GM21381 (cell line): ENCODE results near the gene C16orf87.
"Not testable (repeated sequence)": the region's sequence is repeated elsewhere in the genome, so short reads cannot be mapped to it uniquely, and the experiment has no call there.

Source experiments
- ATAC-seq: cut with Tn5 transposase; IDR thresholded peaks from one replicate; pipeline ENCODE4 v1.9.1; 2021; ENCODE audit warnings: mild to moderate bottlenecking, moderate library complexity; ENCODE audit not compliant: unreplicated experiment

C16orf87 gene

GRCh38 chr16:46830902-46831647, at the start of gene C16orf87:
C16orf87 (minus strand) TSS chr16:46831180; CDS start chr16:46831149, 31 bp downstream.
- peak; percentile 95 for ATAC-seq

DNA sequence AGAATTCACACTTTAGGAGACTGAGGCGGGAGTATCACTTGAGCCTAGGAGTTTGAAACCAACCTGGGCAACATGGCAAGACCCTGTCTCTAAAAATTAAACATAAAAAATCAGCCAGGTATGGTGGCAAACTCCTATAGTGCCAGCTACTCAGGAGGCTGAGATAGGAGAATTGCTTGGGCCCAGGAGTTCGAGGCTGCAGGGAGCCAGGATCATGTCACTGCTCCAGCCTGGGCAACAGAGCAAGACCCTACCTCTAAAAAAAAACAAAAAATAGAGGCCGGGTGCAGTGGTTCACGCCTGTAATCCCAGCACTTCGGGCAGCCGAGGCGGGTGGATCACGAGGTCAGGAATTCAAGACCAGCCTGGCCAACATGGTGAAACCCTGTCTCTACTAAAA, 44.3 kb upstream of the C16orf87 start:
- no peak for ATAC-seq

DNA sequence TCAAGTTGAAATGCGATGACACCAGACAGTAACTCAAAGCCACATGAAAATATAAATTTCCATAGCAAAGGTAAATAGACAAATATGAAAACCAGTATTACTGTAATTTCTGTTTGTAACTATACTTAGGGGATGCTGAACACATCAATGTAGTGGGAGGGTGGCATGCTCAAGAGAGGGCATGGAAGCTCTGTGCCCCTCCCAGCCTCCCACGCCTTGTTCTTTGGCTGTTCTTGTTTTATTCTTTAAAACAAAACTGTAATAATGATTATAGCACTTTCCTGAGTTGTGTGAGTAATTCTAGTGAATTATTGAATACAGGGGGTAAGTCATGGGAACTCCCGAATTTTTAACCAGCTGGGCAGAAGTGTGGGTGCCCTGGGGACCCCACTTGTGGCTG, 42.2 kb upstream of the C16orf87 start:
- ATAC-seq, result no peak

GRCh38 chr16:46871597-46871996, 40.6 kb upstream of the C16orf87 start:
- ATAC-seq, result no peak

- not testable (repeated sequence) for ATAC-seq
These were observed 37.9 kb upstream of the C16orf87 start for GRCh38 chr16:46868891-46869290.

DNA sequence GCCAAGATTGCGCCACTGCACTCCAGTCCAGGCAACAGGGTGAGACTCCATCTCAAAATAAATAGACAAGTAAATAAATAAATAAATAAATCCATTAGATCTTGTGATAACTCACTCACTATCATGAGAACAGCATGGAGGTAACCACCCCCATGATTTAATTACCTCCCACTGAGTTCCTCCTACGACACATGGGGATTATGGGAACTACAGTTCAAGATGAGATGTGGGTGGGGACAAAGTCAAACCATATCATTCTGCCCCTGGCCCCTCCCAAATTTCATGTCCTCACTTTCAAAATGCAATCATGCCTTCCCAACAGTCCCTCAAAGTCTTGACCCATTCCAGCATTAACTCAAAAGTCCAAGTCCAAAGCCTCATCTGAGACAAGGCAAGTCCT, 36.5 kb upstream of the C16orf87 start:
- ATAC-seq, result not testable (repeated sequence)

GRCh38 chr16:46866286-46866685, 35.3 kb upstream of the C16orf87 start:
- no peak for ATAC-seq

DNA sequence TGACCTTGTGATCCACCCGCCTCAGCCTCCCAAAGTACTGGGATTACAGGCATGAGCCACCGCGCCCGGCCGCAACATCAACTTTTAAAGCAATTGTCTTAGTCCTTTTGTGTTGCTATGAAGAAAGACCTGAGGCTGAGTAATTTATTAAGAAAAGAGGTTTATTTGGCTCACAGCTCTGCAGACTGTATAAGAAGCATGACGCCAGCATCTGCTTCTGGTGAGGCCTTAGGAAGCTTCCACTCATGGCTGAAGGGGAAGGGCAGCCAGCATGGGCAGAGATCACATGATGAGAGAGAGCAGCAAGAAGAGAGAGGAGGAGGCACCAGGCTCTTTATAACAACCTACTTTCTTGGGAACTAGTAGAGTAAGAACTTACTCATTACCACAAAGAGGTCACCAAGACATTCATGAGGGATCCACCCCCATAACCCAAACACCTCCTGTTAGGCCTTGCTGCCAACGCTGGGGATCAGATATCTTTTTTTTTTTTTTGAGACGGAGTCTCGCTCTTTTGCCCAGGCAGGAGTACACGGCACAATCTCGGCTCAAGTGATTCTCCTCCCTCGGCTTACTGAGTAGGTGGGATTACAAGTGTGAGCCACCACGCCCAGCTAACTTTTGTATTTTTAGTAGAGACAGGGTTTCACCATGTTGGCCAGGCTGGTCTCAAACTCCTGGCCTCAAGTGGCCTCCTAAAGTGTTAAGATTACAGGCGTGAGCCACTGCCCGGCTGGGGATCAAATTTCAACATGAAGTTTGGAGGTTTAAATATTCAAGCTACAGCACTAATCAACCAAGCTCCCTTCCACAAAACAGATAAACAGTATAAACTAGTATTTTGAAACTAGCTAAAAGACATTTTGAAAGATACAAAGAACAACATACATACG, 31.8 kb upstream of the C16orf87 start:
- ATAC-seq, result no peak

- ATAC-seq, result no peak
These were observed 28.8 kb upstream of the C16orf87 start for GRCh38 chr16:46859719-46860152.

GRCh38 chr16:46858151-46858550, 27.2 kb upstream of the C16orf87 start:
- no peak for ATAC-seq

DNA sequence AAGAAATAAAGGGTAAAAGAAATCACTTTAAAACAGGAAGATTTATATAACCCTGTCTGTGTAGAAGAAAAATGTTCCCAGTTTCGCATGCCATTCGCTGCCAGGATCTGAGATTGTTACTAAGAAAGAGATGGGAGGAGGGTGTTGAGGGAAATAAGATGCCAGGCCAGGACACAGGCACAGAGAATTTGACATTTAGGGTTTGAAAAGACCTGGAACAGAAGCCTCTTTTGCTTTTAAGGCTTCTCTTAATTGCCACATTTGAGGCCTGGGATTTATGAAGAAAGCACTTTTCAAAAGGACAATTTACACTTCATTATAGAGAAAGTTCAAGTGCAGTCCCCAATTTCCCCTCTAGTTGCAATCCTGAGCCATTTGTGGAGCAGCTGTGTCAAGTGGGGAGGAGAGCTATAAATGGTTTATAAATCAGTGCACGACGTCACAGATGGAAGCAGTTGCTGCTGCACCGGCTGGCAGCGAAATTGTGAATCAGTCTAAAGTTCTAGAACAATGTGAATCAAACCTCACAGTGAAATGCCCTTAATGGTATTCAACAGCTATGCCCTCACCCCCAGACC, 26.5 kb upstream of the C16orf87 start:
- ATAC-seq, result no peak

DNA sequence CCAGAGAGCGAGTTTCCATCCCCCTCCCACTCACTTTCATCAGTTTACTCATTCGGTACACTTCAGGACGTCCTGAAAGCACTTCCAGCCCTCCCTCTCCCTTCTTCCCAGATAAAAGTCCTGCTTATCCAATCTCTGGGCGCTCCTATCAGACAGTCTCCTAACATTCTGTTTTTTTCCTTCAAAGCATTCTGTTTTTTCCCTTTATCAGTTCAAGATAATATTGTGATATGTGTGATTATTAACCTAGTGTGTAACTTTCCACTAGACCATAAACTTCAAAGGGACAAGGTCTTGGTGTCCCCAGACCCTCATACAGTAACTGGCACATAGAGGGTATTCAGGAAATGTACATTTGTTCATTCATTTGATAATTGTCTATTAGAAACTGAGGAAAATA, 24.4 kb upstream of the C16orf87 start:
- no peak for ATAC-seq

DNA sequence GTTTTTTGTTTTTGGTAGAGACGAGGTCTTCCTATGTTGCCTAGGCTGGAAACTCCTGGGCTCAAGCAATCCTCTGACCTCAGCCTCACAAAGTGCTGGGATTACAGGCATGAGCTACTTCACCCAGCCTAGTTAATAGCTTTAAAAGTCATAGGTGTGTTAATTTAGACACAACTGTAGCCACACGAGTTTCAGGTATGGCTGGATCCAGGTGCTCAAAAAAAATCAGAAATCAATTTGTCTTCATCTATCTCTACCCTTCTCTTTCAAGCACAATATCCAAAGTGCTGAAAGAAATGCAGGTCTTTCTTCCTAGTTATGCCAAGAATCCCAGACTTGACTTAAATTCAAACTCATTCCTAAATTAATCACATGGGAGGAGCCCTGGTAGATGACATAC, 23.9 kb upstream of the C16orf87 start:
- ATAC-seq, result no peak

GRCh38 chr16:46853713-46854443, 22.9 kb upstream of the C16orf87 start:
- ATAC-seq, result no peak

GRCh38 chr16:46852130-46852529, 21.1 kb upstream of the C16orf87 start:
- ATAC-seq, result no peak

DNA sequence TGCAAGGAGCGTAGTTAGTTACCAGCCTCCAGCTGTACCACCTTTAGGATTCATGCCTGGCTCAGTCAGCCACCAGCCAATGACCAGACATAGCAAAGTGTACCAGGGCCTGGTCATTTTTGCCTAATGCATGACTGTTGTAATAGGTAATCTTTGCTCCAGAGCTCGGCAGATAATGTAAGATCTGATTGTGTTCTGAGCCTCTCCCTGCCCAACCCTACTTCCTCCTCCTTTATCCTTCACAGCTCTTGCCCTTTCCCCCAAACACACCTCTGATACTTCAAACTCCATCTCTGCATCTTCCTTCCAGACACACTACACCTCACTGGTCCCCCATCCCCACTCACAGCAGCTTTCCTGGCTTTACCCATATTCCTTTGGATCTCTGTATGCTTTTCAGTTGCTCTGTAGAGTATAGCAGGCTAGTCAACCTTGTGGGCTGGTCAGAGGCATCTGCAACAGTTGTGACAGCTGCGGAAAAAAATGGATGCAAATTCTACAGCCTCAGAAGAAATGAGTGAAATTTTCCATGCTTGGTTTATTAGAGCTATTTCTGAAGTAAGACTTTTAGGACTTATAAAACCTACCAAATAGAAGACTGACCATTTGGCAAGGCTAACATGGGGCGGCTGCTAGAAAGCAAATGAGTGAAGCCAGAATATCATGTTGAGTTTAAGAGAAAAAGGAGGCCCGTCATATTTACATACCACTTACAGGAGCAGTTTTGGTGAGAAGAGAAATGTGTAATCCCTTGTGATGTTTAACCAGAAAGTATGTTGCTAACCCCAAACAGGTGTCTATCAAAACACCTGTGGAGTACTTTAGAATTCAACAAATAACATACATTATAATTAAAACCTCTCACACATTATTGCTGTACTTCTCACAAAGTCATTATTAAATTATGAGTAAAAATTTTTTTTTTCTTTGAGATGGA, 19.9 kb upstream of the C16orf87 start:
- ATAC-seq, result no peak

DNA sequence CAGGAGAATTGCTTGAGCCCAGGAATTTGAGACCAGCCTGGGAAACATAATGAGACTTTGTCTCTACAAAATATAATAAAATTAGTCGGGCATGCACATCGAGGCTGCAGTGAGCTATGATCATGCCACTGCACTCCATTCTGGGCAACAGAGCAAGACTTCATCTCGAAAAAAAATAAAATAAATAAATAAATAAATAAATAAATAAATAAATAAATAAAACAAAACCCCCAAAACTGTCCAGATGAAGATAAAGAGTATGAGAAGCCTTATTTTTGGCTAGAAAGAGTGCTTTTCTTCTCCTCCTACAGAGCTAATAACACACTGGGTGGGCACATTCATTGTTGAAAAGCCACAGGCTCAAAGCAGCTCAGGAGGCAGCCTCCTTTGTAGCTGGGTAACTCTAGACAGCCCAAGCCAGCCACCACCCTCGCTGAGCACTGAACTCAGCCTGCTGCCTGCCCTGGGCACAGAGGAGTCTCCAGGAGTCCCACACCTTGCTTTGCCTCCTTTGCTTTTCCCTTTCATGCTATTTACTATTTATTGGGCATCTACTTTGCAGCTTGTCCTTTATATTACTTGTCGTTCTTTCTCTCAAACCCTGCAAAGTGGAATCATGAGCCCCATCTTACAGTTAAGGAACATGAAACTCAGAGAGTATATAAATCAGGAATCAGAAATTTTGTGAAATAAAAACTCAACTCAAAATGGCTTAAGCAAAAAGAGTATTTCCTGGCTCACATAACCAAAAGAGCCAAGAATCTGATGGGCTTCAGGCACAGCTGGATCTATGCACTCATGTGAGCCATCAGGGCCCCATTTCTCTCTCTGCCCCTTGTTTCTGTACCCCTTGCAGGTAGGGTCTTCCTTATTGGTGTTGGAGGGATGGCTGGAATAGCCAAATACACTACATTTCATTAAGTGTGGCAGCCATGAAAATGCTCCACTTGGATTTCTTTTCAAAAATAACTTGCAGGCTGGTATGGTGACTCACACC, 18.1 kb upstream of the C16orf87 start:
- no peak for ATAC-seq

DNA sequence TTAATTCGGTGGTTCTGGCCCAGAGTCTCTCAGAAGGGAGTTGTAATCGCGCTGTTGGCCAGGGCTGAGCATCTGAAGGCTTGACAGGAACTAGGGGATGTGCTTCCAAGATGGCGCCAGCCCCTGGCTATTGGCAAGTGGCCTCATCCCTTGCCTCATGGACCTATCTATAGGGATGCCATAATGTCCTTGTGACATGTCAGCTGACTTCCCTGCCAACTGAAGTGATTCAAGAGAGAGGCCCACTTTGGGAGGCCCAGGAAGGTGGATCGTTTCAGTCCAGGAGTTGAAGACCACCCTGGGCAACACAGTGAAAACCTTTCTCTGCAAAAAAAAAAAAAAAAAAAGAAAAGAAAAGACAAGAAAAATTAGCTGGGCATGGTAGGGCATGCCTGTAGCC, 15.0 kb upstream of the C16orf87 start:
- no peak for ATAC-seq

DNA sequence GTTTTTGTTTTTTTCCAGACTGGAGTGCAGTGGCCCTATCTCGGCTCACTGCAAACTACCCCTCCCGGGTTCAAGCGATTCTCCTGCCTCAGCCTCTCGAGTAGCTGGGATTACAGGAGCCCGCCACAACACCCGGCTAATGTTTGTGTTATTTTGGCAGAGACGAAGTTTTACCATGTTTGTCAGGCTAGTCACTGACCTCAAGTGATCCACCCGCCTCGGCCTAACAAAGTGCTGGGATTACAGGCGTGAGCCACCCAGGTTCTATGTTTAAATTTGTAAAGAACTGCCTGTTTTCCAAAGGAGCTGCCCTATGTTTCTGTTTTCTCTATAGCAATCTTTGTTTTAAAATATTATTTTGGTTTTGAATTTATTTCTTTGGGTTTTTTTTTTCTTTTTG, 13.8 kb upstream of the C16orf87 start:
- no peak for ATAC-seq
